BJ (cell line): ENCODE measurements around the gene LZTS2. TPM values are rescaled to one million over a fixed set of nuclear protein-coding genes. Genes with fewer than 3 reads are reported as not detected.
A peak's percentile ranks its signal among the peaks of the same experiment; 100 is the strongest.
"Not testable (repeated sequence)": the region's sequence is repeated elsewhere in the genome, so short reads cannot be mapped to it uniquely, and the experiment has no call there.

ENCODE experiments used
- CTCF ChIA-PET: fragments of 350-600 bp; formaldehyde crosslinking; extraction: SDS; loops from one replicate; lab custom pipeline; 2021; ENCODE audit warnings: antibody characterized with exemption, inconsistent platforms; lab: Yijun Ruan, JAX
- POLR2A ChIA-PET: fragments of 300-600 bp; sonication (Branson Sonifier 250); formaldehyde crosslinking; extraction: SDS; loops from one replicate; lab custom pipeline; 2021; ENCODE audit warnings: antibody characterized with exemption; lab: Charles Lee
- DNase-seq: peaks from one replicate; pipeline ENCODE4 v3.0.0-alpha.2; 2011; ENCODE audit warnings: low read depth
- H3K27me3 ChIP-seq: 2 replicates; pipeline ENCODE4 v1.6.0; 2011; ENCODE audit warnings: low read length; ENCODE audit not compliant: control insufficient read depth, insufficient read depth
- H3K36me3 ChIP-seq: 2 replicates; pipeline ENCODE4 v1.5.1; 2011; ENCODE audit warnings: low read length; ENCODE audit not compliant: control insufficient read depth, insufficient read depth
- H3K4me3 ChIP-seq: 2 replicates; pipeline ENCODE4 v1.5.1; 2011; ENCODE audit warnings: low read depth, mild to moderate bottlenecking, control low read depth, low read length
- polyA plus RNA-seq: library from polyadenylated mRNA; depleted of rRNA; stranded (reverse); fragments of >200 nt; gene quantifications from 2 replicates; pipeline ENCODE4 v1.2.3, GENCODE V29; 2011
- TF ChIP-seq, protein P1 (sequence below): IDR thresholded peaks from 2 replicates; pipeline ENCODE4 v1.5.1; 2011; ENCODE audit warnings: low read depth, mild to moderate bottlenecking, control low read depth, inconsistent platforms, low read length, moderate library complexity; ENCODE audit not compliant: insufficient read depth

Gene LZTS2
- polyA plus RNA-seq, 1 experiment: 81.5 TPM

DNA sequence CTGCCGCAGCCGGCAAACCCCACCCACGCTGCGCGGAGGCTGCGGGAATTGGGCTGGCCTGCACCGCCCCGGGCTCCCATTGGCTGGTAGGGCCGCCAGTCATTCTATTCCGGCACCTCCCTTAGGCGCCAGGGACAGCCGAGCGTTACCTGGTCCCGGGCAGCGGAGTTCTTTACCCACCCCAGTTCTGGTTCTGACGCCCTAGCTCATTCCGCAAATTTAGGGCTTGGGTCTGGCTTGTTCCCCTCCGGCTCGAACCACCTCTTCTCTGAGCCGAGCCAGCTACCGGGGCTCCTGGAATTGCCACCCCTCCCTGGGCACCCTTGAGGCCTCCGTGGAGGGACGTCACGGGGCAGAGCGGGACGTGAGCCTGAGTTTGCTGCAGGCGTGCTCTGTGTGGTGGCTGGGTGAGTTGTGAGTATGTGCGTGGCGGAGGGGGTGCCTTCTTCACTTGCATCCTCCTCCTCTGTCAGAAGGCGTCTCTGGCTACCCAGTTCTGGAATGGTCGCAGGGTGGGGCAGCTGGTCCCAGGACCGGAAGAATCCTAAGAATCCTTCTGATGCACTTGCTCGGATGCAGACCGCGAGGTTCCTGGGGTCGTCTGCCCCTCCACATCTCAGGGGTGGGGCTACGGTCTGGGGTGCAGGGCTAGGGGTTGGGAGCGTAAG lies 31.7 kb downstream of the LZTS2 start, which contains the start of the genes PDZD7 and SFXN3:
Gene PDZD7 (minus strand): TSS at position 2 of the 668 bp plus-strand sequence. CDS start 910 bp downstream, outside the sequence.
Gene SFXN3 (plus strand): TSS at position 107 of the 668 bp plus-strand sequence. CDS start 3,461 bp downstream, outside the sequence.
- H3K4me3 ChIP-seq: peak within 1 kb of the TSS; percentile 76
- H3K36me3 ChIP-seq: peaks cover 13% of the 10 kb centered on the region
- TF ChIP-seq, protein P1, sequence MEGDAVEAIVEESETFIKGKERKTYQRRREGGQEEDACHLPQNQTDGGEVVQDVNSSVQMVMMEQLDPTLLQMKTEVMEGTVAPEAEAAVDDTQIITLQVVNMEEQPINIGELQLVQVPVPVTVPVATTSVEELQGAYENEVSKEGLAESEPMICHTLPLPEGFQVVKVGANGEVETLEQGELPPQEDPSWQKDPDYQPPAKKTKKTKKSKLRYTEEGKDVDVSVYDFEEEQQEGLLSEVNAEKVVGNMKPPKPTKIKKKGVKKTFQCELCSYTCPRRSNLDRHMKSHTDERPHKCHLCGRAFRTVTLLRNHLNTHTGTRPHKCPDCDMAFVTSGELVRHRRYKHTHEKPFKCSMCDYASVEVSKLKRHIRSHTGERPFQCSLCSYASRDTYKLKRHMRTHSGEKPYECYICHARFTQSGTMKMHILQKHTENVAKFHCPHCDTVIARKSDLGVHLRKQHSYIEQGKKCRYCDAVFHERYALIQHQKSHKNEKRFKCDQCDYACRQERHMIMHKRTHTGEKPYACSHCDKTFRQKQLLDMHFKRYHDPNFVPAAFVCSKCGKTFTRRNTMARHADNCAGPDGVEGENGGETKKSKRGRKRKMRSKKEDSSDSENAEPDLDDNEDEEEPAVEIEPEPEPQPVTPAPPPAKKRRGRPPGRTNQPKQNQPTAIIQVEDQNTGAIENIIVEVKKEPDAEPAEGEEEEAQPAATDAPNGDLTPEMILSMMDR: no peak
- 0 out of 2 replicates have a peak, but pooled peaks cover 2% of the 10 kb centered on the region for H3K27me3 ChIP-seq
- DNase-seq: peak; percentile 41
- ChIA-PET CTCF (interaction anchor here (0.5 to 15.1 kb wide), 10 partner anchors 9 to 1455 kb away, joined by 3 to 194 read pairs (median 12); partner anchors contain the start of genes KAZALD1 and LZTS2), POLR2A (interaction anchor here (1.1 kb wide), 1 partner anchor 12 kb away, joined by 3 read pairs; no protein-coding TSS in a partner anchor)

DNA sequence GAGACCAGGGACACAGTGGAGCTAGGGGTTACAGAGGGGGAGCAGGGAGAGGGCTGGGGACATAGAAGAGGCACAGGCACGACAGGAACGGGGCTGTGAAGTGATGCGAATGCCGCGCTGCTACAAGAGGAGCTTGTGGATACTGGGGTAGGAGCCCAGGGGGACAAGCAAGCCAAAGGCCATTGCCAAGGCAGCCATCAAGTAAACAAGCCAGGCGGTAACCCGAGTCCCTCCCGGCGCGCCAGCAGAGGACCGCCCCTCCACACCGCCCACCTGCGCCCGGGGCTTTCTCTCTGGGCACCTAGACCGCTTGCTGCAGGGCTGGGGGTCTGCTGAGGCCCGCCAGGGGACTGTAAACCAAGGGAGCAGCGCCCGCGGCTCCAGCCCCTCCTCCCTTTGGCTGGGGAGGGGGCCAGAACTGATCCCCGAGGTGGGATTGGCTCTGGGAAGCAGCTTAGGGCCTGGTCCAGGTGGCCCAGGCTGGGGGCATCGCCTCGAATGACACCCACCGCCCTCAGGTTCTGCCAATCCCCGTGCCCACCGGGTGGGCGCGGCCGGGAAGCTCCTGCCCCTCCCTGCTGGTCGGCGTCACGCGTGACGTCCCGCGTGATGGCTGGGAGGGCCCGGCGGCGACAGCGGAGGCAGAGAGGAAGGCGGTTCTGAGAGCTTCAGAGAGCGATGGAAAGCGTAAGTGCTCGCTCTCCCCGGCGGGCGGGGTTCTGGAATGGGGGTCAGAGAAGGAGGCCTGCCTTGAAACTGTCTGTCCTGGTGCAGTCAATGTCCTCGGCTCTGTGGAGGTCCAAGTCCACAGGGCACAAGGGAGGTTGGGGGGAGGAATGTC lies 32.4 kb downstream of the LZTS2 start:
- Histone ChIP-seq H3K36me3 (peaks cover 20% of the 10 kb centered on the region), H3K27me3 (0 out of 2 replicates have a peak, but pooled peaks cover 2% of the 10 kb centered on the region), H3K4me3 (peak overlapping the region; percentile 76)
- CTCF ChIA-PET: interaction anchor here (0.5 to 15.1 kb wide), 10 partner anchors 8 to 1454 kb away, joined by 3 to 194 read pairs (median 10); partner anchors contain the start of genes KAZALD1 and LZTS2
- TF ChIP-seq, protein P1: no peak
- POLR2A ChIA-PET: interaction anchor here (0.7 kb wide), 1 partner anchor 12 kb away, joined by 3 read pairs; no protein-coding TSS in a partner anchor
- DNase-seq: no peak

DNA sequence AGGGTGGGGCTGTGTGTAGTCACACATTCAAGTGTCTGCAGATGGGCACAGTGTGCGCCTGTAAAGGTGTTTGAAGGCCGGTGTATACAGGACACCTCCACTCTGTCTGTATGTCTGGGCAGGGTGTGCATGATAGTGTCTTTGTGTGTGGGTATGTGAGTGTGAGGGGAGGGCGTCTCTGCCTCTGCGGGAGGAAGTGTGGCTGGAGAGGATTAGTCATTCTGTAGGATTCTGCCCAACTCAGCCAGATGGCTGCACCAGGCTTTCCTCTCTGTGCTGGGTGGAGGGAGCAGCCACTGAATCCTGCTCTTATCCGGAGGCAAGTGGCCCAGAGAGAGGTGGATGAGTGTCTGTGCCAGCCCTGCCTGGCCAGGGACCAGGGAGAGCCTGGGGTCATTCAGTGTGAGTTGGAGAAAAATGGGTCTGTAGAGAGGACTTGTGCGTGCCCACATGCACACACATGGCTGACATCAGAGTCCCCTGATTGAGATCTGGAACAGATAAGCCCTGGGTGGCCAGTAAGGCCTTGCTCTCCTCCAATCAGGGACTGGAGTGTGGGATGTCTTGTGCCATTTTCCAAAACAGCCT lies 33.1 kb downstream of the LZTS2 start:
- TF ChIP-seq, protein P1: no peak
- Histone ChIP-seq H3K4me3 (peak overlapping the region; percentile 76), H3K36me3 (peaks cover 27% of the 10 kb centered on the region), H3K27me3 (0 out of 2 replicates have a peak, but pooled peaks cover 2% of the 10 kb centered on the region)
- DNase-seq: peak; percentile 71
- CTCF ChIA-PET: interaction anchor here (0.8 to 27.0 kb wide), 7 partner anchors 9 to 36 kb away, joined by 3 to 676 read pairs (median 29); partner anchors contain the start of gene KAZALD1
- POLR2A ChIA-PET: interaction anchor here (0.7 kb wide), 1 partner anchor 11 kb away, joined by 3 read pairs; no protein-coding TSS in a partner anchor

DNA sequence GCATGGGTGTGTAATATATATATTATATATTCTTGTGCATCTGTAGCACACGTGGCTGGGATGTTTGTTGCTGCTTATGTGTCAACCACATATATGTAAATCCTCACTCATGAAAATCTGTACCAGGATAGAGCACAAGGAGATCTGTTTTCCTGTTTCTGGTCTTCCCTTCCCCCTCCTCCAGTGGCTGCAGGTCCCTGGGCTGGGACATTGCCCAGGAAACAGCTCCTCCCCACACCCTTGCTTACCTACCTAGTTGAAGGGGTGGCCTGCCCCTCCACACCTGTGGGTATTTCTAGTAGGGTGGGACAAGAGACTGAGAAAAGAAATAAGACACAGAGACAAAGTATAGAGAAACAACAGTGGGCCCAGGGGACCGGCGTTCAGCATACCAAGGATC lies 33.7 kb downstream of the LZTS2 start:
- ChIA-PET CTCF (interaction anchor here (0.8 to 27.0 kb wide), 4 partner anchors 9 to 36 kb away, joined by 3 to 676 read pairs (median 112); partner anchors contain the start of gene KAZALD1), POLR2A (no interaction called here)
- DNase-seq: no peak
- TF ChIP-seq, protein P1: no peak
- Histone ChIP-seq H3K36me3 (peaks cover 32% of the 10 kb centered on the region), H3K4me3 (peak overlapping the region; percentile 76), H3K27me3 (0 out of 2 replicates have a peak, but pooled peaks cover 2% of the 10 kb centered on the region)

DNA sequence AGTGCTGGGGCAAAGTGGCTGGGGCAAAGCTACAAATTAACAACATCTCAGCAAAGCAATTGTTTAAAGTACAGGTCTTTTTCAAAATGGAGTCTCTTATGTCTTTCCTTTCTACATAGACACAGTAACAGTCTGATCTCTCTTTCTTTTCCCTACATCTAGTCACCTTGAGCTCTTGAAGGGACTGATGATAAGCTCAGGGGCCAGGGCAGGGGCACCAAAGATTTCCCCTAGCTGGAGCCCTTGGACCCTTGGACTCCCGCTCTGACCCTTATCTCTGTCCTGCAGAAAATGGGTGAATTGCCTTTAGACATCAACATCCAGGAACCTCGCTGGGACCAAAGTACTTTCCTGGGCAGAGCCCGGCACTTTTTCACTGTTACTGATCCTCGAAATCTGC lies 34.8 kb downstream of the LZTS2 start:
- not testable (repeated sequence) for H3K4me3 ChIP-seq, H3K27me3 ChIP-seq, DNase-seq
- ChIA-PET CTCF (interaction anchor here (1.0 to 27.0 kb wide), 6 partner anchors 11 to 108 kb away, joined by 3 to 676 read pairs (median 4); partner anchors contain the start of gene KAZALD1), POLR2A (interaction anchor here (0.6 kb wide), 1 partner anchor 8 kb away, joined by 4 read pairs; no protein-coding TSS in a partner anchor)
- peaks cover 40% of the 10 kb centered on the region for H3K36me3 ChIP-seq
